Endometrial microvascular endothelial cells (primary cell): Measurements from ENCODE around the gene TIMM44. TPM values are rescaled to one million over a fixed set of nuclear protein-coding genes. Genes with fewer than 3 reads are reported as not detected.
"Not testable (repeated sequence)": the region's sequence is repeated elsewhere in the genome, so short reads cannot be mapped to it uniquely, and the experiment has no call there.

Experiments used
- in situ Hi-C: cut with HindIII; loops from 2 replicates; pipeline ENCODE4 v1.10.0; 2017; ENCODE audit warnings: low sequenced_read_pairs, low pct_unique_long_range_greater_than_20kb; ENCODE audit errors: inconsistent ontology term
- total RNA-seq: library from RNA; depleted of rRNA; stranded (reverse); fragments of >200 nt; gene quantifications from one replicate; pipeline ENCODE4 v1.2.3, GENCODE V29; 2015; ENCODE audit errors: inconsistent ontology term

The TIMM44 gene
- total RNA-seq, 1 donor from 2014 or later = 75.6 TPM

- in situ Hi-C loops = no loop called here
Observed at GRCh38 chr19:7918615-7919421, 24.6 kb downstream of the TIMM44 start.

- in situ Hi-C loops = not testable (repeated sequence)
Observed at GRCh38 chr19:7918062-7918614, 25.3 kb downstream of the TIMM44 start.

DNA sequence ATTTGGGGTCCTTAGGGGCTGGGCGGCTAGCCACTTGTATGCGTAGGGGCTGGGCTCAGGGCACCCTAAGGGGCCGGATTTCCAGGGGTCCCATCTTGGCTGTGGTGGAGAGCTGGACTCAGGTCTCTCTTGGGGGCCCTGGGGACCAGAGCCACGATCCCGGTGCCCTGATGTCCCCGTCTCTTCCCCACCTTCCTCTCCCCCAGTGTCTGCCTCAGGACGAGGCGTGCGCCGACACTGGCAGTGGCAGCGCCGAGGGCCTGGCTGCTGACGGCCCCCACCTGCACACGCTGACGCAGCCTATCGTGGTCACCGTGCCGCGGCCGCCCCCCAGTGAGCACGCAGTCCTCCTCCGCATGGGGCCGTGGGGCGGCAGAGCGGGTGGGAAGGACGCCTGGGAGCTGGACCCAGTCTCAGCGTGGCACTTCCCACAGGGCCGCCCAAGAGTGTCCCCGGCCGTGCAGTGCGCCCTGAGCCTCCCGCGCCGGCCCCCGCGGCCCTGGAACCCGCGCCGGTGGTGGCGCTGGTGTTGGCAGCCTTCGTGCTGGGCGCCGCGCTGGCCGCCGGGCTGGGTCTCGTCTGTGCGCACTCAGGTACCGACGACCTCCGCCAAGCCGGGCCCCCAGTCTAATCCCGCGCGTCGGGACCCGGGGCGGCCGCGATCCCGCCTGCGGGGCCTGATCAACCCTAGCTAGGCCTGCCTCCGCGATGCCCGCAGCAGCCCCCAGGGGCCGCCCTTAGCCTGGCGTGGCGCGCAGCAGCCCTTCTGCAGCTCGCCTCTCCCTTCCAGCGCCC lies 26.0 kb downstream of the TIMM44 start:
- in situ Hi-C loops = no loop called here

- in situ Hi-C loops = no loop called here
Observed at GRCh38 chr19:7916955-7917266, 26.6 kb downstream of the TIMM44 start.

DNA sequence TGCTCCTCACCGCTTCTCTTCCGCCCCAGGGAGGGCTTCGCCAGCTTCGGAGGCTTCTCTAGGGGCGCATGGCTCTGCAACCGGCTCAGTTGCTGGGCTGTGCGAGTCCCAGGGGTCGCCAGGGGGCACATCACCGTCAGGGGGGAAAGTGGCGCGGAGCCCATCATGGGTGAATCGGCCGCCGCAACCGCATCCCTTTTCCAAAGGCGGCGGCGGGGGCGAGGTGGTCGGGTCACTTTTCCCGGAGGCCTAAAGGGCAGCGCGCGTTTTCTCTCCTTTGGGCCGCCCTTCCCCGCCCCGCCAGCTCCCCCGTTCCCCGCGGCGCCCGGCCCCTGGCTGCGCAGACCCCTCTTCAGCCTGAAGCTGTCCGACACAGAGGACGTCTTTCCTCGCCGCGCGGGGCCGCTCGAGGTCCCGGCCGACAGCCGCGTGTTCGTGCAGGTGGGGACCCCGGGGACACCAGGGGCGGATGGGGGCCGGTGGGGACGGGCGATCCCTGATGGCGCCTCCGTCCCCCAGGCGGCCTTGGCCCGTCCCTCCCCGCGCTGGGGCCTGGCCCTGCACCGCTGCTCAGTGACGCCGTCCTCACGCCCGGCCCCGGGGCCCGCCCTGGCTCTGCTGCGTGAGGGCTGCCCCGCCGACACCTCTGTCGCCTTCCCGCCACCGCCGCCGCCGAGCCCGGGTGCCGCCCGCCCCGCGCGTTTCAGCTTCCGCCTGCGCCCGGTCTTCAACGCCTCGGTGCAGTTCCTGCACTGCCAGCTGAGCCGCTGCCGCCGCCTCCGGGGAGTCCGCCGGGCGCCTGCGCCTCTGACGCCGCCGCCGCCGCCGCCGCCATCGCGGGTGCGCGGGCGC lies 27.1 kb downstream of the TIMM44 start:
- in situ Hi-C loops = no loop called here

DNA sequence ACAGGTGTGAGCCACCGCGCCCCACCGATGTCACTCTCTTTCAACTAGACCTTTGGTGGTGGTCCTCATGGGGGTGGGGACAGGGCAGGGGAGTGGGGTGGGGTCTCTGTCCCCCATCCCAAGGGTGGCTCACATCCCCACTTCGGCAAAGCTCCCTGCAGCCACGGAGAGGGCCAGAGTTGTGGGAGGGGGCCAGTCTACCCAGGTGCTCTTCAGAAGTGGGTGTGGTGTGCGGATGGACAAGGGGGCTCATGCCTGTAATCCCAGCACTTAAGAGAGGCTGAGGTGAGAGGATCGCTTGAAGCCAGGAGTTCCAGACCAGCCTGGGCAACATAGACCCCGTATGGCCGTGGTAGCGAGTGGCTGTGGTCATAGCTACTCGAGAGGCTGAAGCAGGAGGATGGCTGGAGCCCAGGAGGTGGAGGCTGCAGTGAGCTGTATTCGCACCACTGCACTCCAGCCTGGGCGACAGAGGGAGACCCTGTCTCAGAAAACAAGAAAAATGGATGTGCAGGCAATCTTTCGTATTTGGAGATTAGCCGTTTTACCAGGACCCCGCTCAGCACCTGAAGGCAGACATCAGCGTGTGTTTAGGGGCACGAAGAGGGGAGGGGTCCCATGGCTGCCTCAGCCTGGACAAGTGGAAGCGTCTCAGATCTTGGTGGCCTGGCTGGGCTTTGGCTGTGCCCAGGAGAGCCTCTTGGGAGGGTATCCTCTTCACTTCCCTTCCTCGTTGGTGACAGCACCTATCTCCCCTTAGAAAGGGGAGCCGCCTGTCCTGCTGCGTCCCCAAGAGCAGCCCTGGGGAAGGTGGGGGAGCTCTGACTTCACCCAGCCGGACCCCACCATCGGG lies 28.0 kb downstream of the TIMM44 start:
- in situ Hi-C loops = no loop called here

DNA sequence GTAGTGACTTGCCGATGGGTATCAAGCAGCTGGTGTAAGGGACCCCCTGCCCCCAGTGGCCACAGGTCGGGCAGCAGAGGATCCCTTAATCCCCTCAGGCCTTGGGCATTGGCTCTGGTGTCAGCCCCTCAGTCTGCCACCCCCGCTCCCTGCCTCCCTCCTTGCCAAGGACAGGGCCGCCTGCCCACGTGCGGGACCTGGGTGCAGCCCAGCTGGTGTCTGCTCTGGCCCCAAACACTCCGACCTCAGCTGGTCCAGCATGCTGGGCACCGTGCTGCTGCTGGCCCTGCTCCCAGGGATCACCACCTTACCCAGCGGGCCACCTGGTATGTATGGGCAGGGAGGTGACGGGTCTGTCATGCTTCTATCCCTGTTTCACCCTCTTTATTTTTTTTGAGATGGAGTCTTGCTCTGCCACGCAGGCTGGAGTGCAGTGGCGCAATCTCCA lies 28.8 kb downstream of the TIMM44 start, which contains the start of gene TGFBR3L:
TSS of gene TGFBR3L (plus strand) at position 233 of the 448 bp plus-strand sequence.
- in situ Hi-C loops = no loop called here

- in situ Hi-C loops = no loop called here
Observed at GRCh38 chr19:7914099-7914498, 29.4 kb downstream of the TIMM44 start.

DNA sequence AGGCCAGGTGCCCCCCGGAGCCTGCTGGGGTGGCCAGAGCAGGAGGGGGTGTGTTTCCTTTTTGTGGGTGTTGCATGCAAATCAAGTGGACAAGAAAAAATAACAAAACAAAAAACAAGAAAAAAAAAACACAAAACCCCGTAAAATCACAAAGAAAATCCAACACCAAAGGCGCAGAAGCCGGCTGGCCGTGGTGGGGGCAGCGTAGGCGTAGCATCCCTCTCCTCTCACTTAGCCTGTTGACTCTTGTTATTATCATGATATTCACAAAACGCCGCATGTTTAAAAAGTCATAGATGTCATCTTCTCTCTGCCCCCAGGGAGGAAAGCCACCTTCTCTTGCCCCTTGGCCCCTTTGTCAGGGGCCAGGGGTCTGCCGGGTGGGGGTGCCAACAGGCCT lies 29.8 kb downstream of the TIMM44 start:
- in situ Hi-C loops = no loop called here

DNA sequence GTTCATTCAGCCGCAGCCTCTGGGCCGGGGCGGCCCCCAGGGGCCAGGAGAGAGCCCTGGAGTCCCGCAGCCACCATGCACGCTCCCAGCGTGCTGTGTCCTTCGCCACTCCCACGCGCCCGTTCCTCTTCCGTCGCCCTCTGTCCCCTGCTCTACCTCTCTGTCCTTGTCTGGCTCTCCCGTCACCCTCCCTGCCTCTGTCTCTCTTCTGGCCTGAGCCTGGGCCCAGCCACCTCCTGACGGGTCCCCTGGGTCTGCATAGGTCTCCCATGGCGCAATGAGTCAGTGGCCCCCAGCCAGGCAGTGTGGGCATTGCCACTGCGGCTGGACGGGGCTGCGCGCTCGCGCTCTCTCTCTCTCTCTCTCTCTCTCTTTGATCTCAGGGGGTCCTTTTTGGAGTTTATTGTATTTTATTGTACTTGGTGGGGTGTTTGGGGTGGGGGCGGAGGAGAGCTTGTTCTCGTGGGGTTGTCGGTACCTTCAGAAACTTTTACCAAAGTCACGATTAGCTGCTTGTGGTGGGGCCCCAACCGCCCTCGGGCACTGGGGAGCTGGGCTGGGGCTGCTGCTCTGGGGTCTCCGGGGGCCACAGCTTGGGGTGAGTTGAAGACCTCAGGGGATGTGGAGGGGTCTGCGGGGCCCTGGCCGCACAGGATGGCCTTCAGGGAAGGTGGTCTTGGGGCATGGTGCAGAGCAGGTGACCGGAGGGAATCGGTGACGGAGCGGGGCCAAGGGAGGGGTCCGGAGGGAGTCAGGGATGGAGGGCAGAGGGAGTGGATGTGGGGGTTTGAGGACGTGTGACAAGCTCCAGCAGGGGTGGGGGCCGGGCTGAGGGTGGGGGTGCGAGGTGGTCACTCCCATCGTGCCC lies 30.5 kb downstream of the TIMM44 start:
- in situ Hi-C loops = no loop called here

GRCh38 chr19:7912144-7912696 lies 31.2 kb downstream of the TIMM44 start:
- in situ Hi-C loops = no loop called here

DNA sequence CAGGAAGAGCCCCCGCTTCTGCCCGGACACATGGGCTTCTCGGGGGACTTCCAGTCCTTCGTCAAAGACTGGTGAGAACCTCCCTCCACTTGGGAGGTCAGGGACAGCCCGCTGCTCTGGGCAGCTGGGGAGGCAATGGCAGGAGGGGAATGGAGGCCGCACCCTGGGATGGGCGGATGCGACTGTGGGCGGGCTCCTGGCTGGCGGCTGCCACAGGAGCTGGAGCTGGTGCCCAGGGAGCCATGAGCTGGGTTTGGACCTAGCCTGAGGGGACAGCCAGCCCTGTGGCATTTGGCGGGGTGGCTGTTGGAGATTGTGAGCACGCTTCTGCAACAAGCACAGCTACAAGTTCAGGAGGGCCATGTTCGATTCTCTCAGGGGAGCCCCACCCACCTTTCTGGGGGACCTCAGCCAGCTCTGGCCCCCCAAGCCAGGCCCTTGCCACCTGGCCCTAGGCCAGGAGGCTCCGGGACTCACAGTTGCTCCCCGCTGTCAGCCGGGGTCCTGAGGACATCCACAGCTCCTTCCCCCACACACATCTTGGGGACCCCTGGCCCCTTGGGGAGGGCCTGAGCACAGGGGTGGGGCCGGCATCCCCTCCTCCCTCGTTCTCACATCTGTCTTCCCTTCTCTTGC lies 31.8 kb downstream of the TIMM44 start:
- in situ Hi-C loops = no loop called here

GRCh38 chr19:7910321-7911161 lies 32.9 kb downstream of the TIMM44 start:
- in situ Hi-C loops = no loop called here

DNA sequence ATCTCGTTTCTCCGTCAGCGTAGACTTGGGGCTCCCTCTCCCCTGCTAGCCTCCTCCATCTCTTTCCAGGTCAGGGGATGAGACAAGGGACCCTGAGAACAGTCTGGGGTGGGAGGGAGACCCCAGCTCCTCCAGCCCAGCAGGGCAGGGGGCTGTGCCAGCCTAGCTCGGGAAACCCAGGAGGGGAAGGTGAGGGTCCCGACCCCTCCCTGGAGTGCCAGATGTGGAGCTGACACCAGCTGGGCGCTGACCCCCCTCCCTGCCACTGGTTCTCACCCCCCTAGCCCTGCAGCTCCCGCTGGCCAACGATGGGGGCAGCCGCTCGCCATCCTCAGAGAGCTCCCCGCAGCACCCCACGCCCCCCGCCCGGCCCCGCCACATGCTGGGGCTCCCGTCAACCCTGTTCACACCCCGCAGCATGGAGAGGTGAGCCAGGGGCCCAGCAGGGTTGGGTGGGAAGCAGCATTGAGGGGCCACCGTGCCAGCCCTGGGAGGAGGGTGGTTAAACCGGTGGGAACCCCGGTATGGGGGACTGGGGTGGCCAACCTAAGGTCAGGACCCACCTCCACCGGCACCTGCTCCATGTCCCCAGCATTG lies 33.9 kb downstream of the TIMM44 start:
- in situ Hi-C loops = no loop called here

GRCh38 chr19:7908742-7909461 lies 34.6 kb downstream of the TIMM44 start:
- in situ Hi-C loops = no loop called here
